Heart left ventricle (tissue), 16 donors: ENCODE measurements around the gene TSPYL1. TPM values are rescaled to one million over a fixed set of nuclear protein-coding genes. Genes with fewer than 3 reads are reported as not detected.
"Not testable (repeated sequence)": the region's sequence is repeated elsewhere in the genome, so short reads cannot be mapped to it uniquely, and the experiment has no call there.

ENCODE experiments used
- ATAC-seq, 4 donors: fragments of 200-7000 bp; cut with Tn5 transposase; one replicate each; pipeline ENCODE4 v1.9.1; 2020 to 2022; ENCODE audit warnings: moderate library complexity in 4 of 4, mild to moderate bottlenecking in 3 of 4, moderate number of reproducible peaks in 1 of 4
- DNase-seq, 5 donors: peaks; one replicate each; pipeline ENCODE4 v3.0.0-alpha.2; 2020
- H3K27ac ChIP-seq, 12 donors: fragments of 200-600 bp; sonication (generic) in 4 of 12; one replicate each; pipeline versions ENCODE4 v1.5.0 to v1.8.0; 2016 to 2022; ENCODE audit warnings: mild to moderate bottlenecking in 2 of 12
- H3K27me3 ChIP-seq, 9 donors: fragments of 200-600 bp; sonication (generic) in 2 of 9; one replicate each; pipeline versions ENCODE4 v1.5.1 to v1.8.0; 2016 to 2022; ENCODE audit warnings: mild to moderate bottlenecking in 3 of 9
- H3K36me3 ChIP-seq, 9 donors: fragments of 200-600 bp; sonication (generic) in 2 of 9; one replicate each; pipeline versions ENCODE4 v1.5.0 to v1.8.0; 2018 to 2022; ENCODE audit warnings: mild to moderate bottlenecking in 2 of 9
- H3K4me1 ChIP-seq, 12 donors: fragments of 200-600 bp; sonication (generic) in 4 of 12; one replicate each; pipeline versions ENCODE4 v1.5.0 to v1.8.0; 2016 to 2022; ENCODE audit warnings: mild to moderate bottlenecking in 3 of 12
- H3K4me3 ChIP-seq, 12 donors: fragments of 200-600 bp; sonication (generic) in 4 of 12; one replicate each; pipeline versions ENCODE4 v1.5.0 to v1.8.0; 2017 to 2022; ENCODE audit warnings: mild to moderate bottlenecking in 9 of 12, moderate library complexity in 4 of 12
- H3K9me3 ChIP-seq, 12 donors: fragments of 200-600 bp; sonication (generic) in 4 of 12; one replicate each; pipeline versions ENCODE4 v1.5.0 to v1.8.0; 2016 to 2022; ENCODE audit warnings: mild to moderate bottlenecking in 1 of 12
- CTCF ChIP-seq, 12 donors: fragments of 200-600 bp; sonication (generic) in 4 of 12; IDR thresholded peaks; one replicate each; pipeline versions ENCODE4 v1.5.0 to v1.8.0; 2018 to 2022; ENCODE audit warnings: antibody characterized with exemption in 12 of 12, mild to moderate bottlenecking in 5 of 12
- POLR2A ChIP-seq, 2 donors: fragments of 450-650 bp; IDR thresholded peaks; one replicate each; pipeline ENCODE4 v1.6.1; 2017; ENCODE audit warnings: antibody characterized with exemption in 2 of 2, mild to moderate bottlenecking in 2 of 2, moderate library complexity in 2 of 2
- WGBS, 4 donors: extraction: QIAGEN DNeasy Blood & Tissue Kit in 2 of 4; methylation state at CpG; one replicate each; pipeline versions ENCODE4 v1.1.5 to v1.1.7; 2013 to 2018; 5-methylcytosine and 5-hydroxymethylcytosine counted together
- intact Hi-C, 10 donors: fragments of 100-400 bp; cut with DNase I; formaldehyde crosslinking; loops; one replicate each; pipeline versions ENCODE4 v1.11.1 to v1.14.2; 2022
- polyA plus RNA-seq, 2 donors: library from polyadenylated mRNA; stranded (reverse); fragments of 200-250 nt; gene quantifications; one replicate each; pipeline ENCODE4 v1.2.3, GENCODE V29; 2013
- total RNA-seq, 9 donors: library from RNA; depleted of rRNA in 2 of 9; stranded (reverse); fragments of >200 nt in 2 of 9; fragmentation: NEBNext Ultra II Directional in 3 of 9; extraction: Animal tissue kit (Norgen Biotek cat#: 25700) in 3 of 9; gene quantifications; one replicate each; pipeline versions ENCODE4 v1.1.0 to v1.2.4, GENCODE V29; 2016 to 2023
- donor health status: ischemic (EF 13 %, LVEDD 7.1; RV severe dilation, severe dysfunction).
- donor health status: healthy with polysubstance abuse.
- donor health status: DM: no; HTN: yes; CAD: no.
- donor health status: DM: no; HTN: no; CAD: no.
- donor health status: ischemic (EF 25% LVEDD 6.9; RV normal size, moderate dysfunction).
- donor health status: ischemic (EF 25% LVEDD 5.7; RV mildly dilated, moderate dysfunction).
- donor health status: healthy.
- donor health status: DM: yes; HTN: yes; CAD: no.
- donor health status: ischemic (EF 35%, LVEDD 5.7; RV mildly dilated, moderate dysfunction).
- donor health status: nonischemic (EF 11% LVEDD 7.7; RV severe dilation, severe dysfunction).
- donor health status: DM: yes; HTN: yes; CAD: no.
- donor health status: PGD.
- donor health status: ischemic (EF 29% LVEDD 5.4; RV normal size, mild dysfunction).
- donor health status: nonischemic (EF 23%, LVEDD 6.1; RV moderate dilation, normal function).

The TSPYL1 gene
- total and polyA plus RNA-seq, 11 donors = 24.8 to 150 (median 98.4) TPM

- WGBS, 4 donors = 63 to 73% (median 69%) methylated on average over 6 of the region's 6 CpGs
- H3K4me3 ChIP-seq = no peak overlapping the region
- DNase-seq (no peak), ATAC-seq (peak in 1 of 4 donors; percentile 32)
- H3K4me1 ChIP-seq = peaks cover 0 to 37% (median 27%) of the 10 kb centered on the region in 12 donors
- TF ChIP-seq CTCF (IDR thresholded peaks at IDR 0.05) = no peak
- TF ChIP-seq POLR2A (IDR thresholded peaks at IDR 0.05) = no peak
- H3K9me3 ChIP-seq = peaks cover 0 to 1% (median 0%) of the 10 kb centered on the region in 12 donors
- intact Hi-C loops = no loop called here
- H3K36me3 ChIP-seq = no peaks in the 10 kb centered on the region
- peak overlapping the region in 10 of 12 donors; percentile 4 to 70 (median 50) for H3K27ac ChIP-seq
- H3K27me3 ChIP-seq = no peaks in the 10 kb centered on the region
Observed at GRCh38 chr6:116327803-116328527, 48.2 kb upstream of the TSPYL1 start.

- intact Hi-C loops = no loop called here
- H3K9me3 ChIP-seq = no peaks in the 10 kb centered on the region
- no peak for DNase-seq
Observed at GRCh38 chr6:116326996-116327395, 47.3 kb upstream of the TSPYL1 start.

GRCh38 chr6:116326181-116326671, 46.5 kb upstream of the TSPYL1 start:
- peak; percentile 45 to 76 (median 60) for ATAC-seq
- TF ChIP-seq POLR2A (IDR thresholded peaks at IDR 0.05) = no peak
- TF ChIP-seq CTCF (IDR thresholded peaks at IDR 0.05) = no peak
- no peaks in the 10 kb centered on the region for H3K27me3 ChIP-seq
- peaks cover 0 to 37% (median 27%) of the 10 kb centered on the region in 12 donors for H3K4me1 ChIP-seq
- no peaks in the 10 kb centered on the region for H3K36me3 ChIP-seq
- intact Hi-C loops = no loop called here
- DNase-seq = no peak
- H3K4me3 ChIP-seq = no peak overlapping the region
- peak overlapping the region in 10 of 12 donors; percentile 31 to 70 (median 48) for H3K27ac ChIP-seq
- no peaks in the 10 kb centered on the region for H3K9me3 ChIP-seq
- 47 to 64% (median 58%) methylated on average over 7 of the region's 7 CpGs for whole genome bisulfite sequencing, 4 donors

More at GRCh38 chr6:116326996-116327395, 47.3 kb upstream of the TSPYL1 start:
- no peak overlapping the region for H3K4me3 ChIP-seq
- no peak for ATAC-seq
- 53 to 58% (median 56%) methylated on average over 4 of the region's 4 CpGs for WGBS, 4 donors
- H3K27me3 ChIP-seq = no peaks in the 10 kb centered on the region
- H3K36me3 ChIP-seq = no peaks in the 10 kb centered on the region
- H3K4me1 ChIP-seq = peaks cover 0 to 37% (median 27%) of the 10 kb centered on the region in 12 donors
- H3K27ac ChIP-seq = peak overlapping the region in 10 of 12 donors; percentile 31 to 70 (median 48)
- no peak for TF ChIP-seq CTCF (IDR thresholded peaks at IDR 0.05)
- no peak for TF ChIP-seq POLR2A (IDR thresholded peaks at IDR 0.05)

- WGBS, 4 donors = 86 to 95% (median 93%) methylated on average over 11 of the region's 11 CpGs
- Histone ChIP-seq H3K27ac (peak overlapping the region in 4 of 12 donors; percentile 15 to 65 (median 40)), H3K4me1 (peaks cover 0 to 37% (median 27%) of the 10 kb centered on the region in 12 donors)
Observed at GRCh38 chr6:116325634-116326132, 46.0 kb upstream of the TSPYL1 start.

More at GRCh38 chr6:116325634-116326132, 46.0 kb upstream of the TSPYL1 start:
- H3K27me3 ChIP-seq, ATAC-seq, H3K36me3 ChIP-seq, H3K9me3 ChIP-seq, intact Hi-C loops, DNase-seq, H3K4me3 ChIP-seq: not testable (repeated sequence)
